Measurements from ENCODE around the gene MRC2. TPM values are rescaled to one million over a fixed set of nuclear protein-coding genes. Genes with fewer than 3 reads are reported as not detected.
A peak's percentile ranks its signal among the peaks of the same experiment; 100 is the strongest.

The MRC2 gene
- total RNA-seq, 1 donor from 2014 or later = 374 TPM

DNA sequence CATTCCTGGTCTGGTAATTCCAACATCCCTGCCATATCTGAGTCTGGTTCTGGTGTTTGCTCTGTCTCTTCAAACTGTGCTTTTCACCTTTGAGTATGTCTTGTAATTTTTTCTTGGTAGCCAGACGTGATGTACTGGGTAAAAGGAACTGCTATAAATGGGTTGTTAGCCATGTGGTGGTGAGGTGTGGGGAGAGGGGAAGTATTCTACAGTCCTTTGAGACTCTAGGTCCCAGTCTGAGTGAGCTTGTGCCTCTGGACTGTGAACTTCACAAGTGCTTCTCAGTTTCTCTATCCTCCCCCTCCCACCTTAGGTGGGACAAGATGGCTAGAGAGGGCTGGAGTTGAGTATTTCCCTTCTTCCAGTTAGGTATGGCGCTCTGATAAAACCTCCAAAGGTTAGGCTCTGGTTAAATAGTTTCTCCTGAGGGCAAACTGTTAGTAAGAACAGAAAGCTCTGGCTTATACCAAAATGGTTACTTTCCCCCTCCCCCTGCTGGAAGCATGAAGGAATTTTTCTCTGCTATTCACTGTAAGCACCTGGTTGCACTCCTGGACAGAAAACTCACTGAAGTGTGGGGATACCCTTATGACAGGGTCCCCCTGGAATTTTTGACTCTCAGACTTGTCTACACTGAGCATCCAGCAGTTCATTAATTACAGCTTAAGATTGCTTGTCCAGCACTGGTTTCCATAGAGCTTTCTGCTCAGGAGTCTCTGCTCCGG, 92.8 kb downstream of the MRC2 start:
- DNase-seq (ENCODE audit: low spot score) = no peak

DNA sequence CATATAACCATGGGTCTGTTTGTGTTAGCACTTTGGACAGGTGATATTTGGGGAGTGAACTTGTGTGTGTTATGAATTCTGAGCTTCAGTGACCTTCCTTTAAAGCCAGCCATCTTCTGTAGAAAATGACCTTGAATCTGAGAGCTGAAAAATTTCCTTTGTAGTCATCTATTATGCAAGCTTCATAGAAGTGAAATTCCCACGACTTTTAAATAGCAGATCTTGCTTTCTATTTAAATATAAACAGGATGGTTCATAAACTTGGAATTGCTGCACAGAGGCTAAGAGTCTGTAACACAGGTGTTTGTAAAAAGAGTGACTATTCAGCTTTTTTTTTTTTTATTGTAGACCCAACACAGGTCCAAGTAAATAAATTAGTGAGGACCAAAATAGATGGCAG, 95.2 kb downstream of the MRC2 start:
- no peak for DNase-seq (ENCODE audit: low spot score)

DNA sequence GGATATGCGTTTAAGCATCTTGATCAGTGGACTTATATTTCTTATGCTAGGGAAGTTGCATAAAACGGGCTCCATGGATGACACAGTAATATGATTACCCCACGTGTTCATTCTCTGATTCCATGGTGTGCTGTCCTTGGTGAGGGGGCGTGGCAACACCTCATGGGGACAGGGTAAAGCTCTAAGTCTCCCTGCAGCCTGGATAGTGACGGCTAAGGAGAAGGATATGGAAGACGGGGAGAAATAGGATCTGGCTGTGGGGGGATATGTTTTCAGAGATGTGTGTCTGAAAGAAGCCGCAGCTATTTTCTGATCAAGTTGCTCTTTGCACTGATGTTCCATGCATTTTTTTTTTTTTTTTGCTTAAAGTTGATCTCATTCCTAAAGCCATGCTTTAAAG, 96.4 kb downstream of the MRC2 start:
- DNase-seq (ENCODE audit: low spot score) = no peak

DNA sequence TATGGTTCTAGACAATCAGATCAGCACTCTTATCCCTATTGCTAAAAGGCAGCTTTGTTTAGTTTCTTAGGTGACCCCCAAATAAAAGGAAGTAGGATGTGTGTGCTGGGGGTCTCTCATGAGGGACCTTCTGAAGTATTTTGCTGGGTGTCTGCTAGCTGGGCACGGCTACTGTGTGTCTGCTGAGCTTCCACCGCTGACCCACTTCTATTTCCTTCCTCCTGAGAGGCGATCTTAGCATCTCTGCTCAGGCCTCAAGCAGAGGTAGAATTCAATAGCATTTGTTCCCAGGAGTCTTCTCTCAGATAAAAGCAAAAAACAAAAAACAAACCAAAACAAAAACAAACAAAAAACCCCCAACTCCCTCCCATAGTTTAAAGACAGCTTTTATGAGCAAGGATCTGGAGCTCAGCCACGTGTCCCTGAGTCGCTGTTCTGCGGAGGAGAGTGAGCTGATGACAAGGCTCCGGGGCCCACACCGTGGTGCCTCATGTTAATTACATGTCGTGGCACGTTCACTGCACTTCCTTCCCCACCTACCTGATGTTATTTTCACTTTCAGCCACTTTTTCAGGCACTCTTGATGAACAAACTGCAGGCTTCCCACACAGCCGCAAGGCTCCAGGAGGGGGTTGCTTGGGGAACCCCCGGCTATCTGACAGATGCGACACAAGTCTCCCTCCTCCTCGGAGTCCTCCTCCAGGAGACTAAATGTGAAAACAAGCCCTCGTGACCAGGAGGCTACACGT, 97.1 kb downstream of the MRC2 start:
- peak; percentile 55 for DNase-seq (ENCODE audit: low spot score)

DNA sequence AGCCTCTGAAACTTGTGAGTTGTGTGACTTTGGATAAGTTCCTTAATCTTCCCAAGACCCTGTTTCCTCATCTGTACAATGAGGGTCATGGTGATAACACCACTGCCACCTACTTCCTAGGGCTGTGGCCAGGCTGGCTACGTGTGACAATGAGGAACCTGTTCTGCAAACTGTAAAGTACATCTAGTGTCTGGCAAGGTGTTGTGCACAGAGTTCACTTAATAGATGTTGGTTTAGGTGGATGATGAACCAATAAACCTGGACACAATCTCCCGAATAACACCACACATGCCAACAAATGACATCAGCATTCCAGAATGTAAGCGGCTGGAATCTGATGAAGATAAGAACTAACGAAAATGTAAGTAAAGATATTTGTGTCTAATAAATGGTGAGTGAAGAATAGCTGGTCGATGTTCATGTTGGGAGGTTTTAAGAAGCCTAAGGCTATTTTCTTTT, 98.3 kb downstream of the MRC2 start:
- DNase-seq (ENCODE audit: low spot score) = peak; percentile 59

DNA sequence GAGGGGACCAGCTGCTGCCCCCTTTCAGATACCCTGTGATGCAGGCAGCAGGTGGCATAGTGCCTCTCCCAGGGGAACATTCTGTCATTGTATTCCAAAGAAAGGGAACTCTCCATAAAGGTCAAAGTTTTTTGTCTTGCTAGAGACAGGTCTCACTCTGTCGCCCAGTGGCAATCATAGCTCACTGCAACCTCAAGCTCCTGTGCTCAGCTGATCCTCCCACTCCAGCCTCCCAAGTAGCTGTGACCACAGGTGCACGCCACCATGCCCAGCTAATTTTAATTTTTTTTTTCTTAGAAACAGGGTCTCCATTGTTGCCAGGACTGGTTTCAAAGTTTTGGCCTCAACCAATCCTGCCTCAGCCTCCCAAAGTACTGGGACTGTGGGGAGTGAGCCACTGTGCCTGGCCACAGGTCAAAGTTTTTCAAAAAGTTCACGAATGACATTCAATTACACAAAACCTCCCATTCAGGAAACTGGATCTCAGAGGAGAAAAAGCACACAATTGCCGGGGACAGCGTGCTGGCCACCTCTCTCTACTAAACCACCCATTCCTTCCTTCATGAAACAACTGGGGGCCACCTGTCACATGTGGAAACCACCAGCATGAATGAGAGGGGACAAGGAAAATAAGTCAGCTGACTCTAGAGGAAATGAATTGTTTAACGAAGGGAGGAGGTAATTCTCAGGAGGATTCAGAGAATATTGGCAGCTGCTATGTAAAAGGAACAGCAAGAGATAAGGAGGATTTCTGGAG, 100.6 kb downstream of the MRC2 start:
- DNase-seq (ENCODE audit: low spot score) = no peak

DNA sequence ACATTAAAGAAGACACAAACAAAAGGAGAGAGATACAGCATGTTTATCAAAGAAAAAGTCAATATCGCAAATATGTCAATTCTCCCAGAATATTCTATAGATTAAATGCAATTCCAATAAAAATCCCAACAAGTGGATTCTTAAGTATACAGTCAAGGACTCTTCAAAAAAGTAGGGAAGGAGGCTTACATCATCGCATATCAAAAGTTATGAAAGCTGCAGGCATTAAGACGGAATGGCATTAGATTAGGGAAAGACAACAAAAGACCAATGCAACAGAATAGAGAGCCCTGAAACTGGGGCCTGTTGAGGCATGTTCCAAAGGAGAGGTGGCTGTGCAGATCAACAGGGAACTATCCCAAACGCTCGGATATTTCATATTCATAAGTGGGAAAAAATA, 104.7 kb downstream of the MRC2 start:
- no peak for DNase-seq (ENCODE audit: low spot score)

DNA sequence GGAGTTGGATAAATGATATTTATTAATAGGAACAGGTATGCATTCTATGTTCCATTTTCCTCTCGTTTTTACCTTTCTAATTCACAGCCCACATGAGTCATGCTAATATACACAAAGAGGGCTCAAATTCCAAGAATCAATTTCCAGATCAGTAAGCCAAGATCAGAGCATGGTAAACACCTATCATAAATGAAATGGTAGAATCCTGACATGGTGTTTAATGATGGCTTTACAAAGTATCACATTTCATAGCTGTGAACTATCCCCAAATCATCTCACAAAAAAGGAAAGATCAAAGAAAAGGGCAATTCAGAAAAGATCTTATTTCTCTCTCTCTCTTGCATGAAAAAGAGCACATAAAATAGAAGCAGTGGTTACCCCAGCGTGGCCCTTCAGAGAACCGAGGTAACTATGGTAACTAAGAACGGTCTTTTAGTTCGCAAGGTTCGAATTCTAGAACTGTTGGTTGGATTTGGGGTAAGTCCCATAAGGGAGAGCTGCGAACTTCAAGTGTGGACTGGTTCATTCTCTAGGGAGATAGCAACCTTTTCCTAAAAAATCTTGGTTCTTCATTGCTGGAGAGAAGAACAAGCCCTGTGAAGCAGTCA, 107.7 kb downstream of the MRC2 start:
- DNase-seq (ENCODE audit: low spot score) = no peak

DNA sequence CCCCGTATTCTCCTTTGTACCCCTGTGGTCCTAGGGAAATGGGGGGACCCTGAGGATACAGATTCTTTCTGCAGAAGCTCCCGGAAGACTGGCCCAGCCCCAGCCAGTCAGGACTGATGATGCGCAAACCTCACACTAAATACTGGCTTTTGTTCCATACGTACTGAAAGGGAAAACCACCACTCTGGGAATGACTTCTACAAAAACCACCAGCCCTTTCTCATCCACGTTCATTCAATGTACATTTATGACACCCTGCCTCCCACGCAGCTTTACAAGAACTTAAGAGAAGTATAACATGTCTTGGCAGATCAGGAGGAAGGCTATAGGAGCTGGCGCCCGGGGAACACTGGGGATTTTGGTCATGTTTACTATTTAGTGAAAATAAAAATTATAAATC, 110.0 kb downstream of the MRC2 start:
- no peak for DNase-seq (ENCODE audit: low spot score)

DNA sequence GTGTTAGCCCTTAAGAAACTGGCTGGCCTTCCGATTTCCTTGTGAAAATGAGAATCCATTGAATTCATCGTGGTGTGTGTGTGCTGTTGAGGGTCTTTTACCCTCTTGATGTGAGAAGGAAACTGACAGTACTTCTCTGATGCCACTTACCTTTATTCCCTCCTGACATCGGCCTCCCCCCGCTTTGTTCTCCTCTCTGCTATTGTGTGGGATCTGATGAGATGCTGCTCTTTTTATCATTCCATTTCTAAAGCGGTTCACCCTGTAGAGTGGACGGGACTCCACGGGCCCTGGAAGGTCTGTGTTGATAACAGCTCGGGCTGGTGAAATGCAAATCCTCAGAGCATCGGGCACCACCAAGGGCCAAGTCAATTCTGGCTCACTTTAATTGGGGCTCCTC, 110.8 kb downstream of the MRC2 start:
- no peak for DNase-seq (ENCODE audit: low spot score)

DNA sequence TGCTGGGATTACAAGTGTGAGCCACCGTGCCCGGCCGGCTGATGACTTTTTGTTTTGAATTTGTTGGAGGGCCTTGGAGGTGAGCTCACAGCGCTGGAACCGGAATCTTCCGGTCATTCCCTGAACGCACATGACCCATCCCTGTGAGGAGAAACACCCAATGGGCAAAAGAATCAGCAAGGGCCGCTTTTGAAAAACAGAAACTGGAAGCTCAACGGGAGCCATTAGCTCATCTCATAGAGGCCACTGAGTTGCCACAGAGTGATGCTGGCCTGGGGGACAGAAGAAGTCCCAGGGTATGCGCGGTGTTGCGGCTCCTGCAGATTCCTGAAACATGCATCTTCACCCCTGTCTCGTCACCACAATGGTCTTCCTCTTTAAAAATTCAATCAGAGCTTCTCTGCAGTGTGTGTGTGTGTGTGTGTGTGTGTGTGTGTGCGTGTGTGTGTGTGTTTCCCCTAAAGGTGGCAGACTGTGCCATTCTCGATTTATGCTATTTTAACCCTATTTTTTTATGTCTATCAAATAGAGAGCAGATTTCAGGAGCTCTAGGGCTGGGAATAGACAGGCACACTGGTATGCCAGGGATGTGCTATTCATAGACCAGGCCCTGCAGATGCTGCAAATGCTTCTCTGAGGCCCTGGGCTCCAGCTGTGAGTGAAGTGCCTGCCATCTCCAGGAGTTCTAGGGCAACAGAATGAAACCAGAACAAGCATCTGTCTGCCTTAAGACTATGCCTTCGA, 112.3 kb downstream of the MRC2 start:
- DNase-seq (ENCODE audit: low spot score) = peak; percentile 68

DNA sequence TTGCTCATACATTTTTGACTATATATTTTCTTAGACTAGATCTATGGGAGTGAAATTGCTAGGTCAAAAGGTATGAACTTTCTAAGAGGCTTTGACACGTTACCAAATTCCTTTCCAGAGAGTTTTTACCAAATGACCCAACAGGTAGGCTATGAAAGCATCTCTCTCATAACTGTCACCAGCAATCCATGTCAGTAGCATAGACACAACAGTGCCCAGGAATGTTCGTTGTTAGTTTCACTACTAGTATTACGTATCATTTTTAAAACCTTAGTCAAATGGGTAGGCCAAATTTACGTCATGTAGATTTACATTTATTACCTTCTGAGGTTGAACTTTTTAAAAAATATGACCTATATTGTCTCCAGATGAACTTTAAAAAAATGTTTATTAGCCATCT, 113.8 kb downstream of the MRC2 start:
- DNase-seq (ENCODE audit: low spot score) = no peak

Other genes starting within 250 kb of the MRC2 start
- 3.6 TPM for gene EFCAB3, start 247.1 kb upstream of the MRC2 start, total RNA-seq (ENCODE audit: insufficient read depth, low replicate concordance)
- gene METTL2A, start 203.8 kb upstream of the MRC2 start, total RNA-seq (ENCODE audit: insufficient read depth, low replicate concordance) = 29.4 TPM
- 56.3 TPM for gene TLK2, start 148.8 kb upstream of the MRC2 start, total RNA-seq (ENCODE audit: insufficient read depth, low replicate concordance)
- gene MARCHF10, start 180.6 kb downstream of the MRC2 start, total RNA-seq (ENCODE audit: insufficient read depth, low replicate concordance) = 0.96 TPM